ENCODE results near the gene LHX5. TPM values are rescaled to one million over a fixed set of nuclear protein-coding genes. Genes with fewer than 3 reads are reported as not detected.

LHX5 gene
- total RNA-seq, result not detected

GRCh38 chr12:113471619-113472171 is at the start of gene LHX5:
Gene LHX5 (minus strand): TSS chr12:113471871. CDS start chr12:113471498, 373 bp downstream.
- DNase-seq (ENCODE audit: low spot score in 2 of 2), result no peak
- TF ChIP-seq POLR2A (IDR thresholded peaks at IDR 0.05) (no peak), CTCF (IDR thresholded peaks at IDR 0.05) (no peak)
- intact Hi-C loops (cut with DNase I; ENCODE audit: low total_unique reads), result no loop called here
- WGBS, 2 donors, result 3% methylated on average over 24 to 43 of the region's 43 CpGs
- no peak within 1 kb of the TSS for H3K4me3 ChIP-seq (ENCODE audit: low read depth, poor library complexity, severe bottlenecking)

- 3 to 4% methylated on average over 34 to 37 of the region's 40 CpGs for WGBS, 2 donors
- TF ChIP-seq POLR2A (IDR thresholded peaks at IDR 0.05) (no peak), CTCF (IDR thresholded peaks at IDR 0.05) (no peak)
Observed at GRCh38 chr12:113519464-113520307, 48.0 kb upstream of the LHX5 start.

GRCh38 chr12:113515082-113515856 is 43.6 kb upstream of the LHX5 start:
- H3K4me3 ChIP-seq (ENCODE audit: low read depth, poor library complexity, severe bottlenecking), result no peak overlapping the region
- intact Hi-C loops (cut with DNase I; ENCODE audit: low total_unique reads), result no loop called here
- WGBS, 2 donors, result 2 to 3% methylated on average over 31 of the region's 31 CpGs
- no peak for DNase-seq (ENCODE audit: low spot score in 2 of 2)
- TF ChIP-seq POLR2A (IDR thresholded peaks at IDR 0.05) (no peak), CTCF (IDR thresholded peaks at IDR 0.05) (no peak)

More at GRCh38 chr12:113519464-113520307, 48.0 kb upstream of the LHX5 start:
- intact Hi-C loops (cut with DNase I; ENCODE audit: low total_unique reads), result no loop called here
- DNase-seq (ENCODE audit: low spot score in 2 of 2), result no peak
- no peak overlapping the region for H3K4me3 ChIP-seq (ENCODE audit: low read depth, poor library complexity, severe bottlenecking)

GRCh38 chr12:113514602-113515001 is 42.9 kb upstream of the LHX5 start:
- intact Hi-C loops (cut with DNase I; ENCODE audit: low total_unique reads), result no loop called here
- WGBS, 2 donors, result 44 to 45% methylated on average over 8 of the region's 8 CpGs
- no peak for TF ChIP-seq POLR2A (IDR thresholded peaks at IDR 0.05)
- TF ChIP-seq CTCF (IDR thresholded peaks at IDR 0.05), result no peak
- H3K4me3 ChIP-seq (ENCODE audit: low read depth, poor library complexity, severe bottlenecking), result no peak overlapping the region
- DNase-seq (ENCODE audit: low spot score in 2 of 2), result no peak

GRCh38 chr12:113512568-113512967 is 40.9 kb upstream of the LHX5 start:
- 20 to 31% methylated on average over 3 of the region's 3 CpGs for WGBS, 2 donors
- H3K4me3 ChIP-seq (ENCODE audit: low read depth, poor library complexity, severe bottlenecking), result no peak overlapping the region

More at GRCh38 chr12:113512568-113512967, 40.9 kb upstream of the LHX5 start:
- intact Hi-C loops (cut with DNase I; ENCODE audit: low total_unique reads), result no loop called here
- no peak for DNase-seq (ENCODE audit: low spot score in 2 of 2)
- TF ChIP-seq POLR2A (IDR thresholded peaks at IDR 0.05) (no peak), CTCF (IDR thresholded peaks at IDR 0.05) (no peak)
